HG03175 (cell line): ENCODE results near the gene UBE2M.
A peak's percentile ranks its signal among the peaks of the same experiment; 100 is the strongest.
"Not testable (repeated sequence)": the region's sequence is repeated elsewhere in the genome, so short reads cannot be mapped to it uniquely, and the experiment has no call there.

ENCODE experiments used
- ATAC-seq: cut with Tn5 transposase; IDR thresholded peaks from one replicate; pipeline ENCODE4 v1.9.1; 2021; ENCODE audit warnings: mild to moderate bottlenecking, moderate library complexity; ENCODE audit not compliant: unreplicated experiment

Gene UBE2M

DNA sequence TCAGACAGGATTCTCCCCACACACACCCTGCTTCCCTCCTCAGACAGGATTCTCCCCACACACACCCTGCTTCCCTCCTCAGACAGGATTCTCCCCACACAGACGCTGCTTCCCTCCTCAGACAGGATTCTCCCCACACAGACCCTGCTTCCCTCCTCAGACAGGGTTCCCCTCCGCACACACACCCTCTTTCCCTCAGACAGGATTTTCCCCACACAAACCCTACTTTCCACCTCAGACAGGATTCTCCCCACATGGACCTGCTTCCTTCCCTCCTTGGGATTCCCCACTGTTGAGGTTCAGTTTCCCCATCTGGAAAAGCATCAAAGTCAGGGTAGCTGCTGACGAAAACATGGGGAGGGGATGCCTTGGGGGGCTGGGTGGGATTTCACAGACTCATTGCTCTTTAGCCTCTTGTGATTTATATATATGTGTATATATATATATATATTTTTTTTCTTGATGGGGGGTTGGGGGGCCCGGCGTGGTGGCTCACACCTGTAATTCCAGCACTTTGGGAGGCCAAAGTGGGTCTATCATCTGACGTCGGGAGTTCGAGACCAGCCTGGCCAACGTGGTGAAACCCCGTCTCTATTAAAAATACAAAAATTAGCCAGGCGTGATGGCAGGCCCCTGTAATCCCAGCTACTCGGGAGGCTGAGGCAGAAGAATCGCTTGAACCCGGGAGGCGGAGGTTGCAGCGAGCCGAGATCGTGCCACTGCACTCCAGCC lies 15.6 kb downstream of the UBE2M start:
- not testable (repeated sequence) for ATAC-seq

DNA sequence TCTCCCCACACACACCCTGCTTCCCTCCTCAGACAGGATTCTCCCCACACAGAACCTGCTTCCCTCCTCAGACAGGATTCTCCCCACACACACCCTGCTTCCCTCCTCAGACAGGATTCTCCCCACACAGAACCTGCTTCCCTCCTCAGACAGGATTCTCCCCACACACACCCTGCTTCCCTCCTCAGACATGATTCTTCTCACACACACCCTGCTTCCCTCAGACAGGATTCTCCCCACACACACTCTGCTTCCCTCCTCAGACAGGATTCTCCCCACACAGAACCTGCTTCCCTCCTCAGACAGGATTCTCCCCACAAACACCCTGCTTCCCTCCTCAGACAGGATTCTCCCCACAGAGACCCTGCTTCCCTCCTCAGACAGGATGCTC lies 19.2 kb downstream of the UBE2M start:
- ATAC-seq = not testable (repeated sequence)

DNA sequence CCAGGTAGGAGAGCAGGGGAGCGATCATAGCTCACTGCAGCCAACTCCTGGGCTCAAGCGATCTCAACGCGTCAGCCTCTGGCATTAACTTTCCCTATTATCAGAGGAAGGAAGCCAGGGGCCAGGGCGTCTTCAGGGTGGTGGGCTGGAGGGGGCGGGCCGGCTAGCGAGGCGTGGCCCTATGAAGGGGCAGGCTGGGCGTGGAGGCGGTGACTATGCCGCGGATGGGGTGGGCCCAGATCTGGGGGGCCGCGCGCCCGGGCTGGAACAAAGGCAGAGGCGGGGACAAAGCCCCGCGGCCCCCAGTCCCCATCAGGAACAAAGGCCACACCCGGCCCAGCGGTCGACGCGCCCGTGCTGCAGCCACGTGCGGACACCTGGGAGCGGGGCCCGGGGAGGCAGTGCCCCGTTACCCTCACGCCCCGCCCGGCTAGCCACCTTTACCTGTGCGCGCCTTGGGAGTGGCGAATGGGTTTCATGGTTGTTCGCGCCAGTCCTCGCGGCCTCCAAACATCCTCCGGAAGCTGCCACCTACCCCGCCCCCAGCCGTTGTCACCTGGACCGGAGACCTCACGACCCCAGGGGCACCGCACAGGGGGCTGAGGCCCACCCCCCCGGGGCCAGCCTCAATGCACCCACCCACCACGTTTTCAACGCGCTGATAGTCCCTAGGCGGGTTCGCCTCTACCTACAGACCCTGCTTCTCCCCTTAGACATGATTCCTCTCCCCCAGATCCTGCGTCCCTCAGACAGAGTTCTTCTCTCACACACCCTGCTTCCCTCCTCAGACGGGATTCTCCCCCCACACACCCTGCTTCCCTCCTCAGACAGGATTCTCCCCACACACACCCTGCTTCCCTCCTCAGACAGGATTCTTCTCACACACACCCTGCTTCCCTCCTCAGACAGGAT lies 19.9 kb downstream of the UBE2M start:
- no peak for ATAC-seq

DNA sequence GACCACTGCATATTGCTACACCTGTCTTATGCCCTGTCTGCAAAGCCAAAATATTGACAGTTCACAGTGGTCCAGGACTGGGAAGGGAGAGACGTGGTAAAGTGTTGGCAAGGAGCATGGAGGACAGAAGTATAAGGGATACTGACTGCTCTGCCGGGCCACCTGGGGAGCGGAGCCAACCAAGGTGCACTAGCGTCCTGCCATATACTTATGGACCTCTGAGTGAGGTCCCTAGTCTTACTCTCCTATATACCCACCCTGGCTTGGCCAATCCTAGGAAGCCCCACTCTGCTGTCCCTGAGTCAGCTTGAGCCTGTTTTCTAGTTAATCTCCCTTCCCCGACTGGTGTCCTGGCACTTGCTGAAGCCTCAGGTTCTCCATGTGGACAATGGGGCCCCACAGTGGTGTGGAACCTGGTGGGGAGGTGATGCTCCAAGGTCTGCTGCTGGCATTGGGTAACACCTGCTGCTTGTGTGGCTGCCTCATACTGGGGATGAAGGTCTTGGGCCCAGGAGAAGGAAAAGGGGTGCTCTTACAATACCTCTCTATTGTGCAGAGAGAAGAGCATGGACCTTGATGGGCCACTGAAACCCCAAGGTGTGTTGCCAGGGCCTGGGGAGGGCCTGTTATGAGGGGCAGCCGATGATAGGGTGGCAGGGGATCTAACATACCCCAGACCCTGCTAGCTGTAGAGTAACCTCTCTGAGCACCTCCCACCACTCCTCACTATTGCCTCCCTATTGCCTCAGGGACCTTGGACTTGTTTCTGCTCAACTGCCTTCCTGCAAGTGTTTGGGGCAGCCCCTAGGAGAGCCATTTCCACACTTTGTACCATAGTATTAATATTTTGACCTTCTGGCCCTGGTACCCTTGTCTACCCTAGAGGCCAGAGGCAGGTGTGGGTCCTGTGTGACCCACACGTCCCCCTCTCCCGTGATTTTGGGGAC lies 21.3 kb downstream of the UBE2M start:
- ATAC-seq = no peak

DNA sequence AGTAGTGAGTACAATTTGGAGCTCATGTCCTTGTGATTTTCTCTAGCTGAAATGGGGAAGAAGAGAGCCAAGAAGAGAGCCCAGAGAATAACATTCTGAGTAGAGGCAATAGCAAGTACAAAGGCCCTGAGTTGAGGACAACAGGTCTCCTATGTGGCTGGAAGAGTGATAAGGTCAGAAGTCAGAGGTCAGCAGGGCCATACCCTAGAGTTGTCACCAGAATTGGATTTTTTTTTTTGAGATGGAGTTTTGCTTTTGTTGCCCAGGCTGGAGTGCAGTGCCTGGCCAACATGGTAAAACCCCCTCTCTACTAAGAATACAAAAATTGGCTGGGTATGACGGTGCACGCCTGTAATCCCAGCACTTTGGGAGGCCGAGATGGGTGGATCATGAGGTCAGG lies 22.6 kb downstream of the UBE2M start:
- ATAC-seq = no peak

DNA sequence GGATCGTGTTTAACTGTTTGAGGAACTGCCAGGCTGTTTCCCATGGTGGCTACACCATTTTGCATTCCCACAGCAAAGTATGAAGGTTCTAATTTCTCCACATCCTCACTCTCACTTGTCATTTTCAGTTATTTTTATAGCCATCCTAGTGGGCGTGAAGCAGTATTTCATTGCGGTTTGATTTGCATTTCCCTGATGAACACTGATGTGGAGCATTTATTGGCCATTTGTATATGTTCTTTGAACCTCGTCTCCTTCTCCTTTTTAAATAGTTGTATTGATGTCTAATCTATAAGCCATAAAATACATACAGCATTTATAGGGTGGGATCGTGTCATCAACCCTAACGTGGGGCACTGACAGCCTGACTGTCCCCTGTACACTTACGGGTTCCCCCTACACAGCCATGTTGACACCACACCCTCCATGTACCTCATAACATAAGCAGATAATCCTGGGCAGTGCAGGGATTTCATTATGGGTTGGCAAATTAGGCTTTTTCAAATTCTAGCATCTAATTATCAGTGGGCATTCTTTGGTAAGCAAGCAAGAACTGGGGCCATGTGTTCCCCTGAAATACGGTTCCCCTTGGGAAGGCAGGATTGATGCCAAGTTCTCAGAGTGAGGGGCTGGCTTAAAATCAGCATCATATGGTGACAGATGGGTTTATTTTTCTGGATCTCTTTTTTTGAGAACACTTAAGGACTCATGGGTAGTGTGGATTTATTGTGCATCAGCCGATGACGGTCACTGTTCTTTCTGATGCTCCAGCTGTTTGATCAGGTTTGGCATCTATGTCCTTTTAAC lies 27.2 kb downstream of the UBE2M start:
- ATAC-seq = no peak

DNA sequence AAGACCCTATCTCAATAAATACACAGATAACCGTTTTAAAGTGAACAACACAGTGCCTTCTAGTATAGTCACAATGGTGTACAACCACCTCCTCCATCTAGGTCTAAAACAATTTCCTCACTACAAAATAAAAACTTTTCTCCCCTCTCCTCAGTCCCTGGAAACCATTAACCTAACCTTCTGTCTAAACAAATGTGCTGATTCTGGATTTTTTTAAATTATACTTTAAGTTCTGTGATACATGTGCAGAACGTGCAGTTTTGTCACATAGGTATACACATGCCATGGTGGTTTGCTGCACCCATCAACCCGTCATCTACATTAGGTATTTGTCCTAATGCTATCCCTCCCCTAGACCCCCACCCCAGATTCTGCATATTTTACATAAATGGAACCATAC lies 29.0 kb downstream of the UBE2M start:
- ATAC-seq = no peak

DNA sequence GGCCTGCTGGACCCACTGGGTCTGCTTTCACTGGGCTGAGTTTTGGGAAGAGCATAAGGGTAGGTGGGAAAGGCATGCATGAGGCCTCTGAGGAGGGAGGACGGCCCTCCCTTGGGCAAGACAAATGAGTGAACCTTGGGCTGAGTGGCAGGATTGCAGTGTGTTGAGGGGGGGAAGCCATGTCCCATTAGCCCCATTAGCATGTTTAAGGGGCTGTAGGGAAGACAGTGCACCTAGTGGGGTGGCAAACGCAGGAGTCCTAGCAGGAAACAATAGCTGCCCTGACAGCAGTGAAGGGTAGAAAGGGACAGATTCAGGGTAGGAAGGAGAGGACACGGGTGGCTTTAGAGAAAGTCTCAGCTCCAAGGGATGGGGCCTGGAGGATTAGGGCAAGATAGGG lies 35.7 kb downstream of the UBE2M start:
- no peak for ATAC-seq

DNA sequence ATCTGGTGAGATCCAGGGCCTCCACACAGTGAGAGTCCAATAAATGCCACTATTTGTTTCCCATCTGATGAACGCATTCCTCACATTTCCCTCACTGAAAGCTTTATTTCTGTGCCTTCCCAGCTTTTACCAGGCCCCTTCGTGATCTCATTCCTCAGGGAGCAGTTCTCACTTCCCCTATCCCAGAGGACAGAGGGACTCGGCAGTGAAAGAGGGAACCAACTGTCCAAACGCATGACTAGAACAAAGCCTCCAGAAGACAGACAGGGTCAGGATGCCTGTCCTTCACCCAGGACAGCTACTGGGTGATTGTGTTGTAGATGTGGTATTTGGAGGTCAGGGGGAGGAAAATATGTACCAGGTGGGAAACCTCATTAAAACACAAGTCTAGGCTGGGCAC lies 36.8 kb downstream of the UBE2M start:
- no peak for ATAC-seq

DNA sequence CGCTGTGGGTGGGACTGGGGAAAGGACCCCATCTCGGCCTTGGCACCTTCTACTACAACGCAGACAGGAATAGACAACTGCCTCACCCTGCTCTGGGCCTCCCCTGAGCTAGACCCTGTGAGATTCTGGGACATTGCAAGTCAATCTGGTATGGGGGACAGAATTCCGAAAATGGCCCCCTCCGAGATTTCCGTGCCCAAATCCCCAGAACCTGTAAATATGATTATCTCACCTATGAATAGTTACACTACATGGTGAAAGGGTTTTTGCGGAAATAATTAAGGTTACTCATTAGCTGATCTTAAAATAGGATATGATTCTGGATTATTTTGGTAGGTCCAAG lies 38.2 kb downstream of the UBE2M start:
- no peak for ATAC-seq

DNA sequence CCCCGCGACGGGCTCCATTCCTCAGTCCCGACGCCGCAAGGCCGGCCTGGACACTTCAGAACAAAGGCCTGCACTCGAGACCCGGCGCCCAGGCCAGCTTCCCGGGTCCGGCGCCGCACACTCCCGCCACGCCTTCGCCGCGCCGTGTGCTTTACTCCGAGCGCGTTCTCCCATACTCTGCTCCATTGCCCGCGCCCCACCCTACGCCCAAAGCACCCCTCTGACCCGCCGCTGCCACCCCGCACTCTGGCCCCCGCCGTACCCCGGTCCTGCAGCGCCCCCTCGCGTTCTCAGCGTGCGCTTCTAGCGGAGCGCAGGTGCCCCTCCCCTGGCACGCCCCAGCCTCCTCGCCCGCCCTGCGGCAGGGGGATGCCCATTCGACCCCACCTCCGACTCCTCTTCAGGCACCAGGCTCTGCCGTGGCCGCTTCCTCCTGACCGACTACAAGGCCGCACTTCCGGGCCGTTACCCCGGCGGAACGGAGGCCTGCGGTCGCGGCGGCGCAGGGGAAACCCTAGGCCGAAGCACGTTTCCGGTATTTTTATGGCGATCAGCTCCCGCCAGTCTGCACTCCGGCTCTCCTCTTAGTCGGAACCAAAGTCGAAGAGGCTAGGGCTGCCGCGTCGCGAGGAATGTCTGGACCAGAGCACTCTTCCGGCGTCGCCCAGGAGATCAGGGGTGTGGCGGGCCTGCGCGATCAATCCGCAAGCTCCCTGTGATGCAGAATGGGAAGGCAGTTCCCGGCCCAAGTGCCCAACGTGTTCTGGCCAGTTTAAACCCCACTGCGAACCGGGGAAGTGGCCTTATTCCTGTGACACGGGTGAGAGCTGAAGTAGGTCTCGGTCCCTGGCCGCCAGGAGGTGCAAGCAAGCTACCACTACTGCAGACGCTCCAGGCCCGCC lies 38.8 kb downstream of the UBE2M start, which contains the start of gene ZBTB45:
Gene ZBTB45 (minus strand): TSS at position 456 of the 902 bp plus-strand sequence. CDS start 2,137 bp downstream, outside the sequence.
- ATAC-seq = peak; percentile 88

DNA sequence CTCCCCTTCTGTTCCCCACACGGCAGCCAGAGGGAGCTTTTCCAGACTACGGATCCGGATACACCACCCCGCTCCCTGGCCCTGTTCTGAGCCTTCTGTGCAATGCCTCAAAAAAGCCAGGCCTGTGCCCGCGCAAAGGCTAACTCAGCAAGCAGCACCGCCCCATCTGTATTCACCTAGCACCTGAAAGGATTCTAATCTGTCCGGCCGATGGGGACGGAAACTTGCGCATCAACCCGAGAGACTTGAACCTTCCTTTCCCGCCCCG lies 39.4 kb downstream of the UBE2M start:
- no peak for ATAC-seq

DNA sequence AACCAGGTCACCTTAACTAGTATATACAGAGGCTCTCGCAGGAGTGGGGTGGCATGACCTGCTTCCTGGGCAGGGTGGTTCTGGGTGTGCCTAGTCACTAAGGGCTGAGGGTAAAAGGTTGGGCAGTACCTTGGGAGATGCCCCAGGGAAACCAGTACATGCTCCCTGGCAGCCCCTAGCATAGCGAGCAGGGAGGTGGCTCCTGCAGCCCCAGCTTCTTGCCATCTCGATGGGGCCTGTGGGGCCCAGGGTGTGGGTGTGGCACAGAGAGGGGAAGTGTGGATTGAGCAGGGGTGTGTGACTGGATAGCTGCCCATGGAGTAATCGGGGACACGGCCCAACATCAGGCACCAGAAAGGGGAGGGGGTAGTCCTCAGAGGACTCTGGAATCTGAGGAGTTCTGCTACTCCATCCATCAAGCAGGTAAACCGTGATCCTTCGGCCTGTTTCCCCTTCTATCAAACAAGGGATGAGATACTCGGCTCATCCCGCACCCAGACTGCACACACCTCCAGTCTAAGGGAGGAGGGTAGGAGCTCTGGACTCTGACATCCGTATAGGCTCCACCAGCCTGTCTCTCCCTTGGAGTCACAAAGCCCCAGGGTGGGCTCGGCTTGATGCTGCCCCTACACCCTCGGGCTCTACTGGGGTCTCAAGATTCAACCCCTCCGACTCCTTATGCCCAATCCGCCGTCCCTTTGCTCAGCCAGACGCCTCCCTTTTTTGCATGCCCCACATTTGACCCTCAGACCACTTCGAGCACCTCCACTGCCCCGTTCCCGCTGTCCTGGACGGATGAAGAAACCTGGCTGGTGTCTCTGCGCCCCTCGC lies 39.9 kb downstream of the UBE2M start:
- ATAC-seq = no peak

DNA sequence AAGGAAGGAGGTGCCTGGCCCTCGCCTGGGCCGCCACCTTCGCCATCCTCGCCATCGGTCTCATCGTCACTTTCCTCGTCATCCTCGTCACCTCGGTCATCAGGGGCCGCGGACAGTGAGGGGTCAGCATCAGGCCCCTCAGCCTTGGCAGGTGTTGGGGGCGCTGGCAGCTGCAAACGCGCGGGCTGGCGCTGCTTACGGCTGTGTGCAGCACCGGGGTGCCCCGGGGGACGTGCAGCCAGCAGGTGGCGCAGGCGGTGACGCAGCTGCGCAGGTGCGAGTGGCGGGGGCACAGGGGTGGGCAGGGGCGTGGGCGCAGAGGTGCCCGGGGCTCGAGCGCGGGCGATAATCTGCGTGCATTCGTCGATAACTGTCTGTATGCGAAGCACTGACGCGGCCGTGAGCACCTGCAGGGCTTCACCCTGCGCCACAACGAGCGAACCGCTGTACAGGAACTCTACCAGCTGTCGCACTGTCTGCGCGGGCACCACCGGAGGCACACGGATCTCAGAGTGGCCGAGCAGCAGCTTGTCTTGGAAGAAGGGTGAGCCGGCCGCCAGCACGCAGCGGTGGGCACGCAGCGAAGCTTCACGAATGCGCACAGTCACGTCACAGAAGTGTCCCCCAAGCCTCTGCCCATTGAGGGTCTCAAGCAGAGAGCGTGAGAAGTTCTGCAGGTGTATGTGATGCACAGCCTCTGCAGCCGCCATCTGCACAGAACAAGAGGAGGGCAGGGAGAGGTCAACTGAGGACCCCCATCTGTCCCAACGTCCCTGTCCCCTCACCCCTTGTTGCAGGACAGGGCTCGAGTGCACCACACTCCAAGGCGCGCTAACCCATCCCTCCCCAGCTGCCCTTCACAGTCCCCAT lies 41.2 kb downstream of the UBE2M start:
- ATAC-seq = no peak

DNA sequence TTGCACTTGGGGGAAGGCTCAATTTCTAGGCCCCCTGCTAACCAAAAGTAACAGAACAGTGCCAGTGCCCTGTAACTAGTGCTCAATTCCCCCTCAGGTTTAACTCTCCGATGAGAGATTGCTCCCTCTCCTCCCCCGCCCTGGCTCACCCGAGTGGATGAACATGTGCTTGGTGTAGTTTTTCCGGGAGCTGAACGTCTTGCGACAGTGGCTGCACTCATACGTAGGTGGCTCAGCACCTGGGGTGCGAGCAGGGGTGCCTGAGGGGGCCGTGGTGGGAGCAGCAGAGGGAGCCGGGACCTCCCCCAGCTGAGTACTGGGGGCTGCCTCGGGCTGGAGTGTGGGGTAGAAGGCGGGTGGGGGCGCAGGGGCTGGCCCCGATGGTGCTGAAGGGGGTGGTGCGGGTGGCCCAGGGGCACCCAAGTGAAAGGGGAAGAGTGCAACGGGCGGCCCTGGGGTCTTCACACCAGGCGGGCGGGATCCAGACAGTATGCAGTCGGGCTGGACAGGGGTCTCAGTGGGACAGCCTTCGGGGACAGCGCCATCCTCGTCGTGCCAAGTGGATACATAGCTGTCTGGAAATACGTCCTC lies 42.1 kb downstream of the UBE2M start:
- ATAC-seq = no peak

DNA sequence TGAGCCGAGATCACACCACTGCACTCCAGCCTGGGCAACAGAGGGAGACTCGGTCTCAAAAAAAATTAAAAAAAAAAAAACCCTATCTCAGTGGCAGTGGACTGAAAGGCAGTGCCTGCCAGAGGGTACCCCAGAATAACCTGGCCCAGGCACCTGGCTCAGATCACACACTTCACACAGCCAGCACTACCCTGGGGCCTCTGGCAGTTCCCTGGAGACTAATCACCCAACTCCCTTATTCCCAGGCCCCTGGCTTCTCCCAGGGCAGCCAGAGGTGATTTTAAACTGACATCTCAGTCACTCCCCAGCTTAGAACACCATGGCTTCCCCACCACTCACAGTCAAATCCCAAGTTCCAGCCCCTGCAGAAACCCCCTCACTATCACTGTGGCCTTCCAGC lies 43.2 kb downstream of the UBE2M start:
- no peak for ATAC-seq

DNA sequence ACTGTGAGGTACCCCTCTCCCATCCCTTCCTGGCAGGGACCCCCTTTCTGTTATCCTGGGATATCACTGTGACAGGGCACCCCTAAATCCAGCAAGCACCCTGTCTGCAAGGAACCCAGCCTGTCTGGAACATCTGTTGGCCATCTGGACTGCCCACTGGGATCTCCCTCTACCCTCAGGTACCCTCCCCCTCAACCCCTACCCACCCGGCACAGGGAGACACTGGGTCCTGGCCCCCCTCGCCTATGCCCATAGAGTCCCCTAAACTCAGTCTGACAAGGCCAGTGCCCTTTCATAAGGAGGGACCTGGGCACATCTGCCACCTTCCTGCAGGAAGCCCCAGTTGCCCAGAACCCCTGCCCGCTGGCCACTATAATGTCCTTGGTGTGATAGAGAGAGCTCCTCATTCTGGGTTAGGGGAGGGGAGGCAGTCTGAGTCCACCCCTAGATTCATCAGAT lies 43.8 kb downstream of the UBE2M start:
- no peak for ATAC-seq
